Neural cell (in vitro differentiated cells): ENCODE data around the gene MAGEF1. TPM values are rescaled to one million over a fixed set of nuclear protein-coding genes. Genes with fewer than 3 reads are reported as not detected.

Experiments used
- H2AFZ ChIP-seq: fragments of 200-600, 300-800 bp; sonication (generic), shearing (Covaris generic); 2 replicates; pipeline ENCODE4 v1.6.0; 2014; ENCODE audit warnings: low read depth, mild to moderate bottlenecking, antibody characterized with exemption, low read length, moderate library complexity
- H3F3A ChIP-seq: fragments of 200-600 bp; shearing (Covaris generic); 2 replicates; pipeline ENCODE4 v1.6.1; 2016; ENCODE audit warnings: mild to moderate bottlenecking, moderate library complexity, mixed read lengths, antibody characterized with exemption, low read length; ENCODE audit not compliant: insufficient read depth, poor library complexity, severe bottlenecking
- H3K27ac ChIP-seq: fragments of 200-600, 300-800 bp; sonication (generic), shearing (Covaris generic); 2 replicates; pipeline ENCODE4 v1.5.1; 2014; ENCODE audit warnings: mild to moderate bottlenecking, low read length, moderate library complexity
- H3K27me3 ChIP-seq: fragments of 300-800, 200-600 bp; sonication (generic), shearing (Covaris generic); 2 replicates; pipeline ENCODE4 v1.6.0; 2014; ENCODE audit warnings: mild to moderate bottlenecking, low read depth, low read length, moderate library complexity; ENCODE audit not compliant: insufficient read depth
- H3K36me3 ChIP-seq: fragments of 300-800, 200-600 bp; sonication (generic), shearing (Covaris generic); 2 replicates; pipeline ENCODE4 v1.5.1; 2014; ENCODE audit warnings: mild to moderate bottlenecking, antibody characterized with exemption, low read length, moderate library complexity; ENCODE audit not compliant: insufficient read depth
- H3K4me2 ChIP-seq: fragments of 300-800, 200-600 bp; sonication (generic), shearing (Covaris generic); 2 replicates; pipeline ENCODE4 v1.6.0; 2014; ENCODE audit warnings: mild to moderate bottlenecking, low read length
- H3K4me3 ChIP-seq: fragments of 300-800, 200-600 bp; sonication (generic), shearing (Covaris generic); 2 replicates; pipeline ENCODE4 v1.5.1; 2014; ENCODE audit warnings: mild to moderate bottlenecking, low read length, moderate library complexity
- H3K79me2 ChIP-seq: fragments of 200-600 bp; shearing (Covaris generic); replicated peaks from 2 replicates; pipeline ENCODE4 v1.6.0; 2014; ENCODE audit warnings: mild to moderate bottlenecking, low read length, moderate library complexity; ENCODE audit not compliant: insufficient read depth
- H3K9ac ChIP-seq: fragments of 300-800, 200-600 bp; sonication (generic), shearing (Covaris generic); 2 replicates; pipeline ENCODE4 v1.6.1; 2016; ENCODE audit warnings: mild to moderate bottlenecking, low read length, mixed read lengths
- H3K9me2 ChIP-seq: fragments of 200-600 bp; shearing (Covaris generic); 2 replicates; pipeline ENCODE4 v1.6.1; 2016; ENCODE audit warnings: mild to moderate bottlenecking, low read length, mixed read lengths; ENCODE audit not compliant: insufficient read depth
- H3K9me3 ChIP-seq: fragments of 200-600, 300-800 bp; sonication (generic), shearing (Covaris generic); 2 replicates; pipeline ENCODE4 v1.6.1; 2016; ENCODE audit warnings: mild to moderate bottlenecking, mixed run types, low read length, moderate library complexity, mixed read lengths
- H4K20me1 ChIP-seq: fragments of 200-600 bp; shearing (Covaris generic); 2 replicates; pipeline ENCODE4 v1.6.1; 2016; ENCODE audit warnings: mild to moderate bottlenecking, mixed run types; ENCODE audit not compliant: insufficient read depth
- CTCF ChIP-seq: fragments of 450-650 bp; IDR thresholded peaks from 2 replicates; pipeline ENCODE4 v1.5.1; 2014; ENCODE audit warnings: antibody characterized with exemption, mild to moderate bottlenecking, moderate library complexity; ENCODE audit not compliant: poor library complexity, severe bottlenecking
- EP300 ChIP-seq: fragments of 450-650 bp; conservative IDR thresholded peaks from 2 replicates; pipeline ENCODE4 v1.6.1; 2014; ENCODE audit warnings: antibody characterized with exemption, mild to moderate bottlenecking, moderate library complexity; ENCODE audit not compliant: poor library complexity, severe bottlenecking
- EZH2 ChIP-seq: fragments of 200-600, 300-800 bp; shearing (Covaris generic), sonication (generic); IDR thresholded peaks from 2 replicates; pipeline ENCODE4 v1.6.1; 2014; ENCODE audit warnings: antibody characterized with exemption, low read length, borderline replicate concordance, mild to moderate bottlenecking; ENCODE audit not compliant: insufficient read depth, poor library complexity, severe bottlenecking
- MXI1 ChIP-seq: fragments of 450-650 bp; conservative IDR thresholded peaks from 2 replicates; pipeline ENCODE4 v1.6.1; 2014; ENCODE audit warnings: antibody characterized with exemption, mild to moderate bottlenecking; ENCODE audit not compliant: poor library complexity, severe bottlenecking
- POLR2AphosphoS5 ChIP-seq: IDR thresholded peaks from 2 replicates; pipeline ENCODE4 v1.6.1; 2012
- RAD21 ChIP-seq: fragments of 450-650 bp; conservative IDR thresholded peaks from 2 replicates; pipeline ENCODE4 v1.6.1; 2014; ENCODE audit warnings: antibody characterized with exemption, mild to moderate bottlenecking, moderate library complexity
- REST ChIP-seq: IDR thresholded peaks from 2 replicates; pipeline ENCODE4 v1.6.1; 2012; ENCODE audit warnings: borderline replicate concordance
- SMC3 ChIP-seq: fragments of 450-650 bp; conservative IDR thresholded peaks from 2 replicates; pipeline ENCODE4 v1.6.1; 2014; ENCODE audit warnings: antibody characterized with exemption, mild to moderate bottlenecking, moderate library complexity; ENCODE audit not compliant: poor library complexity
- TAF1 ChIP-seq: IDR thresholded peaks from 2 replicates; pipeline ENCODE4 v1.6.1; 2012; ENCODE audit warnings: low read depth
- polyA plus RNA-seq: library from polyadenylated mRNA; depleted of rRNA; stranded (reverse); fragments of >200 nt; gene quantifications from 2 replicates; pipeline ENCODE4 v1.2.3, GENCODE V29; 2014

The MAGEF1 gene
- polyA plus RNA-seq, 1 donor from 2014 or later: 103 TPM

GRCh38 chr3:184713040-184713355, 1.1 kb upstream of the MAGEF1 start:
- H3K4me3 ChIP-seq: peak overlapping the region; percentile 75
- H3K4me2 ChIP-seq: no peak overlapping the region
- peaks cover 18% of the 10 kb centered on the region for H3K79me2 ChIP-seq

GRCh38 chr3:184712248-184713039, 580 bp upstream of the MAGEF1 start:
- peak overlapping the region; percentile 93 for H2AFZ ChIP-seq
- H3F3A ChIP-seq: no peaks in the 10 kb centered on the region
- H3K27ac ChIP-seq: peak overlapping the region; percentile 88
- H3K79me2 ChIP-seq: peaks cover 18% of the 10 kb centered on the region
- TF ChIP-seq MXI1 (no peak), RAD21 (peak; percentile 8)
- H3K36me3 ChIP-seq: no peaks in the 10 kb centered on the region
- no peaks in the 10 kb centered on the region for H3K27me3 ChIP-seq
- H3K4me2 ChIP-seq: peak overlapping the region; percentile 89
- H3K9me3 ChIP-seq: no peaks in the 10 kb centered on the region
- H3K4me3 ChIP-seq: peak overlapping the region; percentile 75
- no peaks in the 10 kb centered on the region for H3K9me2 ChIP-seq
- peak overlapping the region; percentile 92 for H3K9ac ChIP-seq
- no peaks in the 10 kb centered on the region for H4K20me1 ChIP-seq

More at GRCh38 chr3:184713040-184713355, 1.1 kb upstream of the MAGEF1 start:
- H4K20me1 ChIP-seq: no peaks in the 10 kb centered on the region
- no peaks in the 10 kb centered on the region for H3K27me3 ChIP-seq
- H3K9me2 ChIP-seq: no peaks in the 10 kb centered on the region
- no peak overlapping the region for H2AFZ ChIP-seq
- no peaks in the 10 kb centered on the region for H3K36me3 ChIP-seq
- H3K27ac ChIP-seq: no peak overlapping the region
- no peaks in the 10 kb centered on the region for H3F3A ChIP-seq
- H3K9me3 ChIP-seq: no peaks in the 10 kb centered on the region
- TF ChIP-seq MXI1: no peak
- no peak for TF ChIP-seq EZH2
- TF ChIP-seq EP300: no peak
- TF ChIP-seq REST: no peak
- TF ChIP-seq RAD21: no peak
- no peak for TF ChIP-seq CTCF
- TF ChIP-seq POLR2AphosphoS5: no peak
- TF ChIP-seq TAF1: no peak
- TF ChIP-seq SMC3: no peak
- H3K9ac ChIP-seq: no peak overlapping the region
